SK-N-SH (cell line): Measurements from ENCODE around the gene MOK. TPM values are rescaled to one million over a fixed set of nuclear protein-coding genes. Genes with fewer than 3 reads are reported as not detected.

ENCODE experiments used
- CTCF ChIA-PET: fragments of 300-600, 350-600 bp; formaldehyde crosslinking; extraction: SDS; loops from one replicate; lab custom pipeline; 2021; lab: Yijun Ruan, JAX
- POLR2A ChIA-PET: fragments of 350-600 bp; sonication (Branson Sonifier 250); formaldehyde crosslinking; extraction: SDS; loops from one replicate; lab custom pipeline; 2020; ENCODE audit warnings: antibody characterized with exemption, inconsistent platforms; lab: Yijun Ruan, JAX
- DNase-seq: peaks from one replicate; pipeline ENCODE4 v3.0.0; 2012
- H2AFZ ChIP-seq: fragments of 200-600 bp; sonication (generic); 2 replicates; pipeline ENCODE4 v1.8.1; 2016; ENCODE audit warnings: antibody characterized with exemption, mild to moderate bottlenecking, low read depth
- H3F3A ChIP-seq: fragments of 200-600 bp; sonication (generic); replicated peaks from 2 replicates; pipeline ENCODE3; 2016; ENCODE audit warnings: antibody characterized with exemption, mild to moderate bottlenecking; ENCODE audit not compliant: insufficient read depth
- H3K27ac ChIP-seq, 2 experiments: fragments of 200-500 bp in 1 of 2; fragments of 200-600 bp in 1 of 2; sonication (Bioruptor generic) in 1 of 2; sonication (generic), shearing (Covaris generic) in 1 of 2; 2 replicates each; pipeline versions ENCODE4 v1.5.1 to v1.6.1; 2014 to 2016; ENCODE audit warnings: low read depth in 2 of 2, inconsistent platforms in 1 of 2, low read length in 1 of 2, mild to moderate bottlenecking in 1 of 2, mixed read lengths in 1 of 2
- H3K27me3 ChIP-seq: fragments of 200-600 bp; sonication (generic), shearing (Covaris generic); 2 replicates; pipeline ENCODE4 v1.6.1; 2016; ENCODE audit warnings: mixed run types; ENCODE audit not compliant: insufficient read depth
- H3K36me3 ChIP-seq, 2 experiments: fragments of 200-500 bp in 1 of 2; fragments of 200-600 bp in 1 of 2; sonication (Bioruptor generic) in 1 of 2; sonication (generic) in 1 of 2; replicated peaks in 1 of 2; 2 replicates each; pipeline versions ENCODE3 to v1.5.1; 2014 to 2016; ENCODE audit warnings: low read length in 1 of 2, mild to moderate bottlenecking in 1 of 2; ENCODE audit not compliant: insufficient read depth in 2 of 2, control insufficient read depth in 1 of 2
- H3K4me1 ChIP-seq, 2 experiments: fragments of 200-500 bp in 1 of 2; fragments of 200-600 bp in 1 of 2; sonication (Bioruptor generic) in 1 of 2; sonication (generic), shearing (Covaris generic) in 1 of 2; 2 replicates each; pipeline versions ENCODE4 v1.5.1 to v1.6.1; 2014 to 2016; ENCODE audit warnings: low read depth in 1 of 2, low read length in 1 of 2, mixed run types in 1 of 2; ENCODE audit not compliant: insufficient read depth in 2 of 2, control insufficient read depth in 1 of 2
- H3K4me2 ChIP-seq: fragments of 200-600 bp; sonication (generic), shearing (Covaris generic); 2 replicates; pipeline ENCODE4 v1.6.1; 2017; ENCODE audit warnings: mixed run types
- H3K4me3 ChIP-seq, 2 experiments: fragments of 200-500 bp in 1 of 2; fragments of 200-600 bp in 1 of 2; sonication (Bioruptor generic) in 1 of 2; sonication (generic), shearing (Covaris generic) in 1 of 2; 2 replicates each; pipeline versions ENCODE4 v1.5.1 to v1.8.1; 2014 to 2016; ENCODE audit warnings: low read depth in 2 of 2, inconsistent platforms in 1 of 2, low read length in 1 of 2, mild to moderate bottlenecking in 1 of 2, mixed read lengths in 1 of 2, moderate library complexity in 1 of 2
- H3K79me2 ChIP-seq: fragments of 200-600 bp; sonication (generic); 2 replicates; pipeline ENCODE4 v1.8.1; 2017; ENCODE audit warnings: mild to moderate bottlenecking; ENCODE audit not compliant: insufficient read depth
- H3K9ac ChIP-seq: fragments of 200-600 bp; sonication (generic); 2 replicates; pipeline ENCODE4 v1.6.1; 2017; ENCODE audit warnings: mixed run types
- H3K9me2 ChIP-seq: fragments of 200-600 bp; sonication (generic); 2 replicates; pipeline ENCODE4 v1.6.1; 2017; ENCODE audit warnings: mixed run types
- H3K9me3 ChIP-seq: fragments of 200-600 bp; sonication (generic); 2 replicates; pipeline ENCODE4 v1.6.1; 2017; ENCODE audit warnings: mixed run types, mild to moderate bottlenecking, moderate library complexity
- H4K20me1 ChIP-seq: fragments of 200-600 bp; sonication (generic); 2 replicates; pipeline ENCODE4 v1.6.1; 2017; ENCODE audit warnings: mild to moderate bottlenecking, mixed run types; ENCODE audit not compliant: insufficient read depth
- FOXJ3 ChIP-seq: sonication (generic); formaldehyde crosslinking; IDR thresholded peaks from 2 replicates; pipeline ENCODE4 v1.5.1; 2020; ENCODE audit warnings: mild to moderate bottlenecking, missing genetic modification reagents
- GABPA ChIP-seq: IDR thresholded peaks from 2 replicates; pipeline ENCODE4 v1.4.0; 2012; ENCODE audit warnings: low read depth, mild to moderate bottlenecking
- RAD21 ChIP-seq: IDR thresholded peaks from 2 replicates; pipeline ENCODE4 v1.6.1; 2012; ENCODE audit warnings: mild to moderate bottlenecking, low read length
- SIN3A ChIP-seq: IDR thresholded peaks from 2 replicates; pipeline ENCODE4 v1.6.1; 2012; ENCODE audit warnings: low read depth, mild to moderate bottlenecking, low read length, moderate library complexity, borderline replicate concordance
- SMC3 ChIP-seq: IDR thresholded peaks from 2 replicates; pipeline ENCODE4 v1.6.1; 2012; ENCODE audit warnings: low read depth, low read length, improper control_type of control experiment
- TCF12 ChIP-seq: IDR thresholded peaks from 2 replicates; pipeline ENCODE4 v1.4.0; 2012
- TEAD4 ChIP-seq: IDR thresholded peaks from 2 replicates; pipeline ENCODE4 v1.4.0; 2012; ENCODE audit warnings: mild to moderate bottlenecking, borderline replicate concordance; ENCODE audit not compliant: insufficient read depth
- YY1 ChIP-seq: IDR thresholded peaks from 2 replicates; pipeline ENCODE4 v1.4.0; 2012; ENCODE audit warnings: low read depth, mild to moderate bottlenecking
- WGBS: methylation state at CpG from one replicate; pipeline ENCODE4 v1.1.6; 2017; ENCODE audit warnings: low lambda C conversion rate; 5-methylcytosine and 5-hydroxymethylcytosine counted together
- polyA plus RNA-seq, 3 experiments: library from polyadenylated mRNA; depleted of rRNA; stranded (reverse); fragments of >200 nt; gene quantifications; 2 replicates each; pipeline ENCODE4 v1.2.3, GENCODE V29; 2012
- TF ChIP-seq, protein P1 (sequence below): IDR thresholded peaks from 2 replicates; pipeline ENCODE4 v1.4.0; 2012; ENCODE audit warnings: low read depth, borderline replicate concordance
- TF ChIP-seq, protein P2 (sequence below): fragments of 200-600 bp; sonication (generic); IDR thresholded peaks from 2 replicates; pipeline ENCODE4 v1.6.1; 2017; ENCODE audit warnings: antibody characterized with exemption, mild to moderate bottlenecking, moderate library complexity
- TF ChIP-seq, protein P3 (sequence below): IDR thresholded peaks from 2 replicates; pipeline ENCODE4 v1.4.0; 2012; ENCODE audit warnings: low read depth

The MOK gene
- polyA plus RNA-seq, 1 of the 3 experiments (the other 2 are of a cell fraction), result 13.3 TPM

DNA sequence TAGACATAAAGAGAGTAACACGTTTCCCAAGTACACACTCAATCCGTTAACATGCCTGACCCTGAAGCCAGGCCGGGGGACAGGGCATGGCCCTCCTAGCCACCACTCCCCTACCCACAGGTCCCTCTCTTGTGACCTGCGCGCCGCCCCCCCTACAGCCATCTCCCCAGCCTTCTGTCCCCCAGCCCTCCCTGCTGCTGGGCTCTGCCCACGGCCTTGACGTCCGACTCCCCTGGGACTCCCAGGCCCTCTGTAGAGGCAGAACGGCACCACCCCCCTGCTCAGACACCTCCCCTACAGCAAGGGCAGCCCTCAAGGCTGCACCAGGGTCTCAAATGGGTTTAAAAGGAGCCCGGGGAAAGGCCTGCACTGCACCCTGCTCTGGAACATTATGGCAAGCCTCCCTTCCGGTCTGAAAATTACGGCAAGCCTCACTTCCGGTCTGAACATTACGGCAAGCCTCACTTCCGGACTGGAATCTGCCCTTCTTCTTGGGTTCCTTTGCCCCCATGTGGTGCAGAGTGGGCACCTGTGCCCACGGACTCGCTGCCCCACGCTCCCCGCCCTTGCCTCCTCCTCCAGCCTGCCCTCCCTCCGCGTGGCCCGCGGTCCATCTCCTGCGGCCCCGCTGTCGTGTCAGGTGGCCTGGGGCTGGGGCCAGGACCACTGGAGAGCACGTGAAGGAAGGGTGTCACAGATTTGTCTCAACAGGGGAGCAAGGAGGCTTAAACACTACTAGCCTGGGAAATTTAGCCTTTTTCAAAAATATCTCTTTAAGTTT is 77.6 kb downstream of the MOK start (continued):
- TF ChIP-seq, protein P1, sequence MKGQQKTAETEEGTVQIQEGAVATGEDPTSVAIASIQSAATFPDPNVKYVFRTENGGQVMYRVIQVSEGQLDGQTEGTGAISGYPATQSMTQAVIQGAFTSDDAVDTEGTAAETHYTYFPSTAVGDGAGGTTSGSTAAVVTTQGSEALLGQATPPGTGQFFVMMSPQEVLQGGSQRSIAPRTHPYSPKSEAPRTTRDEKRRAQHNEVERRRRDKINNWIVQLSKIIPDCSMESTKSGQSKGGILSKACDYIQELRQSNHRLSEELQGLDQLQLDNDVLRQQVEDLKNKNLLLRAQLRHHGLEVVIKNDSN, result no peak
- TF ChIP-seq, protein P2, sequence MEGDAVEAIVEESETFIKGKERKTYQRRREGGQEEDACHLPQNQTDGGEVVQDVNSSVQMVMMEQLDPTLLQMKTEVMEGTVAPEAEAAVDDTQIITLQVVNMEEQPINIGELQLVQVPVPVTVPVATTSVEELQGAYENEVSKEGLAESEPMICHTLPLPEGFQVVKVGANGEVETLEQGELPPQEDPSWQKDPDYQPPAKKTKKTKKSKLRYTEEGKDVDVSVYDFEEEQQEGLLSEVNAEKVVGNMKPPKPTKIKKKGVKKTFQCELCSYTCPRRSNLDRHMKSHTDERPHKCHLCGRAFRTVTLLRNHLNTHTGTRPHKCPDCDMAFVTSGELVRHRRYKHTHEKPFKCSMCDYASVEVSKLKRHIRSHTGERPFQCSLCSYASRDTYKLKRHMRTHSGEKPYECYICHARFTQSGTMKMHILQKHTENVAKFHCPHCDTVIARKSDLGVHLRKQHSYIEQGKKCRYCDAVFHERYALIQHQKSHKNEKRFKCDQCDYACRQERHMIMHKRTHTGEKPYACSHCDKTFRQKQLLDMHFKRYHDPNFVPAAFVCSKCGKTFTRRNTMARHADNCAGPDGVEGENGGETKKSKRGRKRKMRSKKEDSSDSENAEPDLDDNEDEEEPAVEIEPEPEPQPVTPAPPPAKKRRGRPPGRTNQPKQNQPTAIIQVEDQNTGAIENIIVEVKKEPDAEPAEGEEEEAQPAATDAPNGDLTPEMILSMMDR, result no peak

DNA sequence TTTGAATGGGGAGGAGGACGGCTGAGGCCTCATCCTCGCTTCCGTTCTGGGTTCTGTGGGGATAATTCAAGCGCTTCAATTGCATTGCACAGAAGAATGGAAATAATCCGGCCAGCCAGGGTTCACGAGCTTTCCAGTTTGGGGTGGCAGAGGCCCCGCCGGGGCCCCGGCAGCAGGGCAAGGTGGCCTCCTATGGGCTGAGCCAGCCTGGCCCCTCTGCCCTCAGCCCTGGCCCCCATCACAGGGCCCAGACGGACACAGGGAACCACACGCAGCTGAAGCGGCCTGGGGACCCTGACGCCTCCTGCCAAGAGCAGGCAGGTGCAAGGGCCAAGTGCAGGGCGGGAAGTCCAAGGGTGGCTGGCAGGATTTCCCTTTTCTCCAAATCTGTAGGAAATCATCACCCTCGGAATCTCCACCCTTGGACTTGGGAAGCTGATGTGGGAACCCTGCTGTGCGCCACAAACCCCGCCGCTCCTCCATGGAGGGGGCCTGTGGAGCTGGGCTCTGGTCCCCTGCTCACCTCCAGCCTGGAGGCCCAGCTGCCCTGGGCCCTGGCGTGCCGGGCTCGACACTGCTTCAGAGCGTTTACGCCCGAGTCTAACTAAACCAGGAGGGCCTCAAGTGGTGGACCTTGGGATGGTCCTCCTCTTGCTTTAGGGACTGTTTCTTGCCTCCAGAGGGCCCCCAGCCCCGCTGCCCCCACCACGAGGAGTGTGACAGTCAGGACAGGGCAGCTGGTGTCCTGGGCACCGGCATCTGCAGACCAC is 78.4 kb downstream of the MOK start:
- H3K4me2 ChIP-seq, result no peak overlapping the region
- no peaks in the 10 kb centered on the region for H3K9me2 ChIP-seq
- CTCF ChIA-PET, result interaction anchor here (0.9 to 1.0 kb wide), 3 partner anchors 11 to 259 kb away, joined by 3 read pairs; no protein-coding TSS in a partner anchor

More for the DNA sequence above, 78.4 kb downstream of the MOK start:
- peaks cover 0 to 8% of the 10 kb centered on the region in 2 experiments for H3K36me3 ChIP-seq
- no peak overlapping the region; a peak in 1 of 4 replicates for H3K27ac ChIP-seq
- H4K20me1 ChIP-seq, result no peaks in the 10 kb centered on the region
- peaks cover 0 to 7% of the 10 kb centered on the region in 2 experiments; a peak in 1 of 4 replicates for H3K4me1 ChIP-seq
- TF ChIP-seq RAD21 (no peak), SMC3 (no peak), TEAD4 (no peak), FOXJ3 (CRISPR knock-in tag) (no peak), SIN3A (no peak), TCF12 (no peak), YY1 (no peak), GABPA (no peak)
- TF ChIP-seq, protein P3, sequence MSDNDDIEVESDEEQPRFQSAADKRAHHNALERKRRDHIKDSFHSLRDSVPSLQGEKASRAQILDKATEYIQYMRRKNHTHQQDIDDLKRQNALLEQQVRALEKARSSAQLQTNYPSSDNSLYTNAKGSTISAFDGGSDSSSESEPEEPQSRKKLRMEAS, result no peak
- TF ChIP-seq, protein P1, result no peak
- TF ChIP-seq, all 33 proteins: peak for 0
- Histone ChIP-seq H3K27me3 (no peaks in the 10 kb centered on the region), H3F3A (peaks cover 4% of the 10 kb centered on the region), H3K4me3 (no peak overlapping the region), H2AFZ (no peak overlapping the region), H3K79me2 (no peaks in the 10 kb centered on the region), H3K9me3 (no peaks in the 10 kb centered on the region), H3K9ac (no peak overlapping the region)
- WGBS, result 91% methylated on average over 12 of the region's 27 CpGs
- POLR2A ChIA-PET, result interaction anchor here (0.6 kb wide), 1 partner anchor 11 kb away, joined by 3 read pairs; no protein-coding TSS in a partner anchor
- peak; percentile 50 for DNase-seq
